Stimulated activated CD4-positive, alpha-beta T cell treated with anti-CD3 and anti-CD28 coated beads, Interleukin-2, amount 100 ng/mL, for 24 hours (primary cell): ENCODE results near the gene KLHL20.
"Not testable (repeated sequence)": the region's sequence is repeated elsewhere in the genome, so short reads cannot be mapped to it uniquely, and the experiment has no call there.

Experiments used
- DNase-seq, 2 donors: peaks; one replicate each; pipeline ENCODE4 v3.0.0-alpha.2; 2020

The KLHL20 gene

DNA sequence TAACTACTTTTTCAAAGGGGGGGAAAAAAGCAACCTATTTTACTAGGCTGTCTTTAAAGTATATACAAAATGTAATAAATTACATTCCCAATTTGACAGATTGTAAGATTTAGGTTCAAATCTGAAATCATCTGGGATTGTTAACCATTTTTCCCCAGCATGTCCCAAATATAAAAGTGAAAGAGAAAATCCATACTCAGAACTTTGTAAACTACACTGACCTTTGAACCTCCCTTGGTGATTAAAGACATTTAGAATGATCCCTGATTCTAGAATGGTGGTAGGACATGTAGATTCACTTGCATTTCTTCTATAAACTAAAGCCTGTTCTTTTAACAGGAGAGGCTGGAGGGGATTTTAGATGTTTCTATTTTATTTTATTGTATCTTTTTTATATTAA is 39.0 kb downstream of the KLHL20 start:
- DNase-seq = no peak

DNA sequence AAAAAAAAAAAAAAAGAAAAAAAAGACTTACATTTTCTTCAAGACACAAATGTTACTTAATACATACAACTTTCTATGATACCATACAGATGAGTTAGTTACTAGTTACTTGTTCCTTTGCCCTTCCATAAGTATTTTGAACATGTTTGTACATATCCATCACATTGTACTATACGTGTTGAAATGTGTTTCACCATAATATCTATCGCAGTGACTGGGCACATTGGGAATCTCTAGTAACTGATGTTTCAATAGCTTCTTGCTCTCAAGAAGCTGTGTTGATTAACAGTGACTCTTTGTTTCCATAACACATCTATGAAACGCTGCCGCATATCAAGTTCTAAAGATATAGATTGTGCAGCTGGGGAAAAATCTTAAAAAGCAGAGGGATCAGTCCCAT is 42.9 kb downstream of the KLHL20 start:
- DNase-seq = no peak

- no peak for DNase-seq
These were observed 43.3 kb downstream of the KLHL20 start for GRCh38 chr1:173758110-173758509.

DNA sequence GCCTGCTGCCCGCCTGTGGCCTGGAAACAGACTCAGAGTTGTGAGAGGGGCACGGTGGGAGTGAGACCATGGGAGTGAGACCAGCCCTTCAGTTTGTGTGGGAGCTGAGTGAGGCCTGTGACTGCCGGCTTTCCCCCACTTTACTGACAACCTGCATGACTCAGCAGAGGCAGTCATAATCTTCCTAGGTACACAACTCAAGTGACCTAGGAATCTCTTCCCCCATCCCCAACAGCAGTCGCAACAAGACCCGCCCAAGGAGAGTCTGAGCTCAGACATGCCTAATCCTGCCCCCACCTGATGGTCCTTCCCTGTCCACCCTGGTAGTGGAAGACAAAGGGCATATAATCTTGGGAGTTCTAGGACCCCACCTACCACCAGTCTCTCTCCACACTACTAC is 44.2 kb downstream of the KLHL20 start:
- DNase-seq = no peak

- DNase-seq = not testable (repeated sequence)
These were observed 49.5 kb downstream of the KLHL20 start for GRCh38 chr1:173764331-173764730.

DNA sequence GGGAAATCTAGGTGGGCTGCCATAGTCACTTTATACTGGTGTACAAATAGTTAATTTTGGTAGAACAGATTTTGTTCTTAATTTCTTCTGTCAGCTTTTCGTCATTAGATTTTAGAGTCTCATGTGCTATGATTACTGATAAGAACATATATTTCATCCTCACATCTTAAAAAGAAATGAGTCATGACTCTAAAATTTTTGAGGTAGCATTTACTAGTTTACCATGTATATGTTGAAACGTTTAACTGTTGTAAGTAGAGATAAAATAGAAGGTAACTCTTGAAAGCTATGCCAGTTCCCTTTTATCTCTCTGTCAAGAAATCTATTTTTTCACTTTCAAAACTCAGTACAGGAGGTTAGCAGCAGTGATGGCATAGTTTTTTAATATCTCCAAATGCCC is 53.4 kb downstream of the KLHL20 start:
- no peak for DNase-seq

GRCh38 chr1:173768827-173769226 is 54.0 kb downstream of the KLHL20 start:
- no peak for DNase-seq

DNA sequence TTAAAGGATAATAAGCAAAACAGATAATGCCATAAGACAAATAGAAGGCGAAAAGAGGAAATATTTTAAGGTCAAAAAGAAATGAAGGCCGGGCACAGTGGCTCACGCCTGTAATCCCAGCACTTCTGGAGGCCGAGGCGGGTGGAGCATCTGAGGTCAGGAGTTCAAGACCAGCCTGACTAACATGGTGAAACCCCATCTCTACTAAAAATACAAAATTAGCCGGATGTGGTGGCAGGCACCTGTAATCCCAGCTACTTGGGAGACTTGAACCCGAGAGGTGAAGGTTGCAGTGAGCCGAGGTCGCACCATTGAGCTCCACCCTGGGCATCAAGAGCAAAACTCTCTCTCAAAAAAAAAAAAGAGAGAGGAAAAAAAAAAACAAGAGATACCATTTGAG is 55.5 kb downstream of the KLHL20 start:
- DNase-seq = peak in 1 of 2 donors; percentile 23

GRCh38 chr1:173771560-173771959 is 56.8 kb downstream of the KLHL20 start:
- DNase-seq = no peak

- no peak for DNase-seq
These were observed 60.9 kb downstream of the KLHL20 start for GRCh38 chr1:173775578-173776226.

DNA sequence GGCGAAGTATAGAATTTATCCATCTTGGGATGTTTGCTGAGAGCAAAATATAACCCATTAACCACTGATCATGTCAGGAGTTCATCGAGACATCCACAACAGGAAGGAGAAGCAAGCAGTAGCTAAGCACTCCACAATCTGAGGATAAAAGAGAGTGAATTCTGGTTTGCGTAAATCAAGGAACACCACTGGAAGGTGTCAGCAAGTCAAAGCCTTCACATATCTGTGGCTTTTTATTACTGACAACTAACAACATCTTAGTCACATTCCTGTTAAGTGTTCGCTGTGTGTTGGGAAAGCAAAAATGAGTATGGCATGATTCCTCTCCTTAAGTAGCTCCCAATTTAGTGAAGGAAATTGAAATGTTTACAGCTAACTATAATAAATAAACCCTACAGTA is 65.2 kb downstream of the KLHL20 start:
- DNase-seq = no peak

- DNase-seq = no peak
These were observed 70.2 kb downstream of the KLHL20 start for GRCh38 chr1:173784997-173785396.

DNA sequence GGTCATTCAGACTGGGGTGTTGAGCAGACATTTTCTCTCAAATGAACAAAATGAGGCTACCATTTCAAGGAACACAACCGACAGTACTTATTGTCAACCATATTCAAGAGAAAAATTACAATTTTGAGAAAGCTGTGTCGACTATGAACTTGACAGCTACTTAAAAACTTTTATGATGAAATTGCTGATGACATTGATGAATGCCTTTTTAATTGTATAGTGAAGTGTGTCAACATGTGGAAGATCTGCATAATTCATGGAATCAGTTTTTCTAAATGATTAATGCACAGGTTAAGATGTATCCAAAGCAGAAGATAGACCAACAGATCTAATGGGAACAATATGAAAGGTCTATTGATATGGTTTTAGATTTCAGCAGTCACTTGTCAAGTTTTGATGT is 75.1 kb downstream of the KLHL20 start:
- DNase-seq = no peak

- DNase-seq = no peak
These were observed 83.3 kb downstream of the KLHL20 start for GRCh38 chr1:173798078-173798477.

DNA sequence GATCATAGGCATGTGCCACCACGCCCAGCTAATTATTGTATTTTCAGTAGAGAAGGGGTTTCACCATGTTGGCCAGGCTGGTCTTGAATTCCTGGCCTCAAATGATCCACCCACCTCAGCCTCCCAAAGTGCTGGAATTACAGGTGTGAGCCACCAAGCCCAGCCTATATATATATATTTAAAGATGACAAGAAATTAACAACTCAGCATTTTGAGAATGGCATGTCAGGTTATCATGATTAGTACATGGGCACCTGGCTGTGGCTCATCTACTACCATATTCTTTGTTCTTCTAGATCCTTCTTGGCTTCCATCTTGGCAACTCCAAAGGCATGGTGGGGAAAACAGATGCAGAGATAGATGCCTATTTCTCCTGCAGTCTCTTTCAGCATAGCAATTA is 85.2 kb downstream of the KLHL20 start:
- DNase-seq = not testable (repeated sequence)

DNA sequence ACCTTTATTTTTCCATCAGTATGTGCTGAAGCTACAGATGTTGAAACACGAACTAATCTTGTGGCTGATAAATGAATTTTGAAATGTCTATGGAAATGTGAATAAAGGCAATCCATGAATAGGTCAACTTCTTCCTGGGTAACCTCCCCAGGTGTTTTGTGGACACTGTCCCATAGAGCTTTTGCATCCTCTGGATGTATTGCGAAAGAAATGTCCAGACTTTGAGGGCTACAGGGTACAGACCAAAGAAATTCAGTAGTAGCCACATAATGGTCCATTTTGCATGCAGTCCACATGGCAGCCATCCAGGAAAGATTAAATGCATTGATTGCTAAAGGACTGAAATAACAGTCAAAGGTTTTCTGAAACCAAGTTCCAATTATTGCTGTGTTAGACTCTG is 88.2 kb downstream of the KLHL20 start:
- DNase-seq = no peak

- not testable (repeated sequence) for DNase-seq
These were observed 98.9 kb downstream of the KLHL20 start for GRCh38 chr1:173813654-173814053.

DNA sequence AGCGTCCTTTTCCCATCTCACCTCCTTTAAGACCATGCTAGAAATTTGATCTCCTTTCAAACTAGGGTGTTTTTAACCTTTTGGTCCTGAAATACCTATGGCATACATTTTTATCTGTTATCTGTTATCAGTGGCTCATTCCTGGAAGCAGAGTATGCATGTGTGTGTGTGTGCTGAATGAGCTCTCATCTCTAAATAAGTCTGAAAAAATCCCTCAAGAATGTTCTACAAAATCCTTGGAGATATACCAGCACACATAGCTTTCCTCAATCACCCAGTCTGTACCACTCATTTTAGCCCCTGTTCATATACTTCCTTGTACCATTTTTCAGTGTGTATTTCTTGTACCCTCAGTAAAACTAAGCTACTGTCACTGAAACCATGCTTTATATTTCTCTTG is 103.7 kb downstream of the KLHL20 start:
- no peak for DNase-seq

- no peak for DNase-seq
These were observed 106.9 kb downstream of the KLHL20 start for GRCh38 chr1:173821680-173822079.

DNA sequence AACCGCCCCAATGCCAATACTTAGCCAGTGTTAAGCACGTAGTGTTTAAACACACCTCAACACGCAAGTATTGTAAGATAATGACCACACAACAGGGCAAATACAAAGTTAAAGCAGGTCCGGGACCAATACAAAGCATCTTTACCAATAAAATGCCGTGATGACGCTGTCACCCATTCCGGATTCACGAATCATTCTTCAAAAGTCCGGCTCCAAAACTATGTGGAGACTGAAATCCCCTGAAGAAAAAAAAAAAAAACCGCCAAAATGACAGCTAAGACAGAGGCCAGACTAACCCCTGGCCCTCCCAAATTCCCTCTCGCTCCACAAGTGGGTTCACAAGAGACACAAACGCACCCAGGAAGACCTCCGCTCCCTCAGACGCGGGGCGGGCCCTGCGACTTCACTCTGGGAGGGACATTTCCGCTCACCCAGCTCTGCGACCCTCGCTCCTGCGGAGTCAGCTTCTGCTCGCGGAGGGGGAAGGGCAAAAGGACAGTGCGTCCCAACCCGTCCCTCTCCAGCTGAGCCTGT is 109.1 kb downstream of the KLHL20 start:
- no peak for DNase-seq

- DNase-seq = peak; percentile 84 to 88
These were observed 109.7 kb downstream of the KLHL20 start, which contains the start of the genes CENPL and DARS2 for GRCh38 chr1:173824315-173825081. Gene CENPL (minus strand): TSS chr1:173824883. CDS start chr1:173811299, 13,584 bp downstream. Gene DARS2 (plus strand): TSS chr1:173824673. CDS start chr1:173825230, 557 bp downstream.

DNA sequence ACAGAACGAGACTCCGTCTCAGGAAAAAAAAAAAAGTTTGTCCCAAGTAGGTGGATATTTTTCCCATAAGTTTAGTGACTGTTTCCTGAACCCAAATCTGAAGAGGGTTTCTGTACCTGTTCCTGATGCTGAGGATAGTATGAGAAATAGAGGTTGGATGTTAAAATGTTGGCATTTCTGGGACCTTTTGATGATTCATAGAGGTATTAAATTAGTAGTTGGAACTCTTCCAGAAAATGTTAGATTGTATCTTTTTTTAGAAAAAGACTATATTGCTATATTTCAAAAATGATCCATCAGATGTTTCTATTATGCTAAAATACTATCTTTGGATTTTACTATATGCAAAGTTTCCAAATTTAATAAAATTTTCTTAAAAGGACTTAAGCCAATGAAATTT is 112.8 kb downstream of the KLHL20 start:
- no peak for DNase-seq

DNA sequence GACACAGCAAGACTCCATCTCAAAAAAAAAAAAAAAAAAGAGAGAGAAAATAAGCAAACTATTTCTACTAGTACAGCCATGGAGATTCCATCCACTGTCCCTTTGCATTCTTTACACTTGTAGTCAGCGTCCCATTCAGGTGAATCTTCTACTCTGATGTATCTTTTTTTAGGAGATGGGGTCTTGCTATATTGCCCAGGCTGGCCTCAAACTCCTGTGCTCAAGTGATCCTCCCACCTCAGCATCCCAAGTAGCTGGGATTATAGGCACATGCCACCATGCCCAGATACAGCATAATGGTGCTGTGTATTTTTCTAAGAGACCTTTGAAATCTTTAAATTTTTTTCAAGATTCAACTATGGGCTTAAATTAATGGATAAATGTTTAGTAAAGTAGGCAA is 118.0 kb downstream of the KLHL20 start:
- no peak for DNase-seq
